ENCODE measurements around the gene OGFOD2.

GRCh38 chr12:122999986-123000420 is 25.0 kb downstream of the OGFOD2 start:
- TF ChIP-seq CTCF (IDR thresholded peaks at IDR 0.05; ENCODE audit: low read length) (no peak), EZH2 (IDR thresholded peaks at IDR 0.05; ENCODE audit: borderline replicate concordance, low read length) (no peak)
